ENCODE measurements around the gene LIN37.

Gene LIN37

GRCh38 chr19:35742121-35742724 is 6.2 kb upstream of the LIN37 start, which contains the start of gene IGFLR1:
IGFLR1 (minus strand) TSS chr19:35742452; CDS start chr19:35741180, 1,272 bp downstream.
- H3K36me3 ChIP-seq (ENCODE audit: insufficient read depth, low read length): peaks cover 20% of the 10 kb centered on the region; the same call in 1 of the 2 replicates
- no peaks in the 10 kb centered on the region for H3K9me3 ChIP-seq (ENCODE audit: low read depth, low read length)
- H3K27ac ChIP-seq: no peak within 1 kb of the TSS
- DNase-seq (ENCODE audit: low read depth, low spot score): no peak
- no peak within 1 kb of the TSS for H3K4me3 ChIP-seq
- TF ChIP-seq EZH2 (IDR thresholded peaks at IDR 0.05) (no peak), POLR2AphosphoS5 (IDR thresholded peaks at IDR 0.05; ENCODE audit: borderline replicate concordance, low read depth, low read length) (no peak), FOXP2 (optimal IDR thresholded peaks at IDR 0.05; ENCODE audit: control extremely low read depth, extremely low read length, insufficient read depth) (no peak)
- H3K9ac ChIP-seq (ENCODE audit: insufficient read length): no peak within 1 kb of the TSS

GRCh38 chr19:35743640-35744429 is 4.5 kb upstream of the LIN37 start:
- H3K9me3 ChIP-seq (ENCODE audit: low read depth, low read length): no peaks in the 10 kb centered on the region
- H3K36me3 ChIP-seq (ENCODE audit: insufficient read depth, low read length): peaks cover 5% of the 10 kb centered on the region; the same call in 1 of the 2 replicates
- no peak overlapping the region for H3K27ac ChIP-seq
- TF ChIP-seq FOXP2 (optimal IDR thresholded peaks at IDR 0.05; ENCODE audit: control extremely low read depth, extremely low read length, insufficient read depth) (no peak), POLR2AphosphoS5 (IDR thresholded peaks at IDR 0.05; ENCODE audit: borderline replicate concordance, low read depth, low read length) (no peak), EZH2 (IDR thresholded peaks at IDR 0.05) (no peak)
- no peak overlapping the region for H3K9ac ChIP-seq (ENCODE audit: insufficient read length)
- DNase-seq (ENCODE audit: low read depth, low spot score): no peak
- H3K4me3 ChIP-seq: peak overlapping the region; percentile 87

- Histone ChIP-seq H3K9ac (ENCODE audit: insufficient read length) (peak overlapping the region; percentile 99), H3K27ac (peak overlapping the region; percentile 100), H3K9me3 (ENCODE audit: low read depth, low read length) (no peaks in the 10 kb centered on the region), H3K4me3 (peak overlapping the region; percentile 87), H3K36me3 (ENCODE audit: insufficient read depth, low read length) (peaks cover 3% of the 10 kb centered on the region; the same call in 1 of the 2 replicates)
- peak; percentile 72 for DNase-seq (ENCODE audit: low read depth, low spot score)
- TF ChIP-seq POLR2AphosphoS5 (IDR thresholded peaks at IDR 0.05; ENCODE audit: borderline replicate concordance, low read depth, low read length): peak; percentile 56
- no peak for TF ChIP-seq EZH2 (IDR thresholded peaks at IDR 0.05)
- TF ChIP-seq FOXP2 (optimal IDR thresholded peaks at IDR 0.05; ENCODE audit: control extremely low read depth, extremely low read length, insufficient read depth): peak; percentile 27
Observed at GRCh38 chr19:35744430-35745327, 3.7 kb upstream of the LIN37 start.

GRCh38 chr19:35745328-35746086 is 2.9 kb upstream of the LIN37 start, which contains the start of the genes PSENEN and U2AF1L4:
PSENEN (plus strand) TSS chr19:35745651; CDS start chr19:35745931, 280 bp downstream.
U2AF1L4 (minus strand) TSS chr19:35745418; CDS start chr19:35745391, 27 bp downstream.
- Histone ChIP-seq H3K4me3 (peak within 1 kb of the TSS; percentile 87), H3K9me3 (ENCODE audit: low read depth, low read length) (no peaks in the 10 kb centered on the region), H3K27ac (peak within 1 kb of the TSS; percentile 100), H3K9ac (ENCODE audit: insufficient read length) (peak within 1 kb of the TSS; percentile 99), H3K36me3 (ENCODE audit: insufficient read depth, low read length) (peaks cover 3% of the 10 kb centered on the region; the same call in 1 of the 2 replicates)
- TF ChIP-seq POLR2AphosphoS5 (IDR thresholded peaks at IDR 0.05; ENCODE audit: borderline replicate concordance, low read depth, low read length): peak; percentile 52
- no peak for TF ChIP-seq FOXP2 (optimal IDR thresholded peaks at IDR 0.05; ENCODE audit: control extremely low read depth, extremely low read length, insufficient read depth)
- no peak for TF ChIP-seq EZH2 (IDR thresholded peaks at IDR 0.05)
- DNase-seq (ENCODE audit: low read depth, low spot score): peak; percentile 98

- H3K4me3 ChIP-seq: peak overlapping the region; percentile 87
- DNase-seq (ENCODE audit: low read depth, low spot score): no peak
- no peaks in the 10 kb centered on the region for H3K9me3 ChIP-seq (ENCODE audit: low read depth, low read length)
- H3K36me3 ChIP-seq (ENCODE audit: insufficient read depth, low read length): peaks cover 3% of the 10 kb centered on the region; the same call in 1 of the 2 replicates
- TF ChIP-seq POLR2AphosphoS5 (IDR thresholded peaks at IDR 0.05; ENCODE audit: borderline replicate concordance, low read depth, low read length) (no peak), FOXP2 (optimal IDR thresholded peaks at IDR 0.05; ENCODE audit: control extremely low read depth, extremely low read length, insufficient read depth) (no peak), EZH2 (IDR thresholded peaks at IDR 0.05) (no peak)
- H3K27ac ChIP-seq: 0 out of 2 replicates have a peak overlapping the region, but pooled peaks have one; percentile 7
- peak overlapping the region; percentile 81 for H3K9ac ChIP-seq (ENCODE audit: insufficient read length)
Observed at GRCh38 chr19:35746087-35746462, 2.3 kb upstream of the LIN37 start.

GRCh38 chr19:35746531-35746930 is 1.8 kb upstream of the LIN37 start:
- no peak overlapping the region for H3K27ac ChIP-seq
- no peaks in the 10 kb centered on the region for H3K9me3 ChIP-seq (ENCODE audit: low read depth, low read length)
- peak overlapping the region; percentile 81 for H3K9ac ChIP-seq (ENCODE audit: insufficient read length)
- TF ChIP-seq EZH2 (IDR thresholded peaks at IDR 0.05) (no peak), FOXP2 (optimal IDR thresholded peaks at IDR 0.05; ENCODE audit: control extremely low read depth, extremely low read length, insufficient read depth) (no peak)
- no peak for DNase-seq (ENCODE audit: low read depth, low spot score)
- peaks cover 3% of the 10 kb centered on the region; the same call in 1 of the 2 replicates for H3K36me3 ChIP-seq (ENCODE audit: insufficient read depth, low read length)
- peak overlapping the region; percentile 87 for H3K4me3 ChIP-seq

GRCh38 chr19:35750167-35750566 is 1.8 kb downstream of the LIN37 start:
- Histone ChIP-seq H3K9me3 (ENCODE audit: low read depth, low read length) (no peaks in the 10 kb centered on the region), H3K9ac (ENCODE audit: insufficient read length) (no peak overlapping the region), H3K36me3 (ENCODE audit: insufficient read depth, low read length) (no peaks in the 10 kb centered on the region; the same call in 1 of the 2 replicates), H3K27ac (no peak overlapping the region), H3K4me3 (no peak overlapping the region)
- TF ChIP-seq EZH2 (IDR thresholded peaks at IDR 0.05): no peak
- no peak for TF ChIP-seq POLR2AphosphoS5 (IDR thresholded peaks at IDR 0.05; ENCODE audit: borderline replicate concordance, low read depth, low read length)
- no peak for TF ChIP-seq FOXP2 (optimal IDR thresholded peaks at IDR 0.05; ENCODE audit: control extremely low read depth, extremely low read length, insufficient read depth)
- no peak for DNase-seq (ENCODE audit: low read depth, low spot score)

Data from SK-N-MC (cell line).